Right cardiac atrium (tissue), 5 donors: ENCODE results near the gene NHEJ1. TPM values are rescaled to one million over a fixed set of nuclear protein-coding genes. Genes with fewer than 3 reads are reported as not detected.

Experiments
- ATAC-seq, 2 donors: fragments of 200-7000 bp; cut with Tn5 transposase; one replicate each; pipeline versions ENCODE4 v1.8.0 to v1.9.1; 2020; ENCODE audit warnings: moderate library complexity in 2 of 2, mild to moderate bottlenecking in 1 of 2
- DNase-seq, 3 donors: peaks; one replicate each; pipeline ENCODE4 v3.0.0-alpha.2; 2020
- H3K27ac ChIP-seq: one replicate; pipeline ENCODE4 v1.5.1; 2013; ENCODE audit warnings: mild to moderate bottlenecking, low read length, control low read depth, moderate library complexity
- H3K27me3 ChIP-seq: one replicate; pipeline ENCODE4 v1.6.1; 2013; ENCODE audit not compliant: control insufficient read depth, insufficient read depth
- H3K4me1 ChIP-seq: one replicate; pipeline ENCODE4 v1.6.1; 2013; ENCODE audit warnings: low read length; ENCODE audit not compliant: control insufficient read depth, insufficient read depth
- H3K4me3 ChIP-seq: one replicate; pipeline ENCODE4 v1.5.1; 2013; ENCODE audit warnings: low read length, control low read depth
- H3K9me3 ChIP-seq: one replicate; pipeline ENCODE4 v1.6.1; 2013; ENCODE audit warnings: low read length; ENCODE audit not compliant: control insufficient read depth
- WGBS: extraction: QIAGEN DNeasy Blood & Tissue Kit; methylation state at CpG from one replicate; pipeline ENCODE4 v1.1.7; 2013; 5-methylcytosine and 5-hydroxymethylcytosine counted together
- intact Hi-C, 4 donors: fragments of 100-400 bp; cut with DNase I; formaldehyde crosslinking; loops; one replicate each; pipeline versions ENCODE4 v1.11.0 to v1.14.0; 2022 to 2023
- polyA plus RNA-seq: library from polyadenylated mRNA; stranded (reverse); fragments of 200-250 nt; gene quantifications from one replicate; pipeline ENCODE4 v1.2.3, GENCODE V29; 2013
- total RNA-seq, 4 donors: library from RNA; stranded (reverse); fragmentation: NEBNext Ultra II Directional; extraction: Animal tissue kit (Norgen Biotek cat#: 25700); gene quantifications; one replicate each; pipeline ENCODE4 v1.2.1, GENCODE V29; 2021
- donor health status: healthy with polysubstance abuse.
- donor health status: DM: no; HTN: yes; CAD: no.
- donor health status: DM: no; HTN: no; CAD: no.
- donor health status: DM: no; HTN: yes; CAD: no; lungs with severe emphysema.
- donor health status: DM: yes; HTN: yes; CAD: no.

The NHEJ1 gene
- total and polyA plus RNA-seq, 5 donors, result 5.4 to 9.4 (median 9.1) TPM

DNA sequence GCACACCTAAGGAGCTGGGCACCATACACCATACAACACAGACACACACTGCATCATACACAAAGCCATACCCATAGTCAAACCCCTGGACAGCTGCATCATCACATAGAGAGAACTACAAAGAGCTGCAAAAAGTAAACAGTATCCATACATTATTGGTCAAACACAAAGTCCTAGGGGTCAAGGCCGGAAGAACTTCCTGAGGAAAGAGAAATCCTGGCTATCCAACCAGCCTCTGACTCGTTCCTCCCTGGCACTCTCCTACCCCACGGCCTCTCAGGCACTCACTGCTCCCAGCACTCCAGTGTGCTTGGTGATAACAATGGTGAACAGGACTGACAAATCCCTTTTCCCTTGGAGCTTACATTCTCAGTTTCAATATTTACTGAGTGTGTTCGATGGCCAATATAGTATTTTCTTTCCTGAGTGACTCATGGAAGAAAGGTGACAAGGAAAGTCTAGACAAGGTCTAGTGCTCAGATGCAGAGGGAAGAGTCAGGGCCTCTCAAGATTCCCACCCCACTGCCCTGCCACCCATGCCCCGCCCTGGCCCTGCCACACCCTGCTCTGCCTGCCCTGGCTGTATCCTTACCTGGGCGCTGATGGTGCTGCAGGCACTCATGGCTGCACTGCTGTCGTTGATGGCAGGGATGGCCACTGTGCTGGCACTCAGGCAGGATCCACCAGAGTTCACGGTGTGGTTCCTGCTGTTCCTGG lies 122.7 kb downstream of the NHEJ1 start:
- Histone ChIP-seq H3K27ac (no peak overlapping the region), H3K4me1 (peaks cover 2% of the 10 kb centered on the region), H3K27me3 (no peaks in the 10 kb centered on the region), H3K9me3 (no peaks in the 10 kb centered on the region), H3K4me3 (no peak overlapping the region)
- DNase-seq (no peak), ATAC-seq (peak in 1 of 2 donors; percentile 36)
- 62% methylated on average over 8 of the region's 8 CpGs for WGBS
- intact Hi-C loops, result no loop called here

DNA sequence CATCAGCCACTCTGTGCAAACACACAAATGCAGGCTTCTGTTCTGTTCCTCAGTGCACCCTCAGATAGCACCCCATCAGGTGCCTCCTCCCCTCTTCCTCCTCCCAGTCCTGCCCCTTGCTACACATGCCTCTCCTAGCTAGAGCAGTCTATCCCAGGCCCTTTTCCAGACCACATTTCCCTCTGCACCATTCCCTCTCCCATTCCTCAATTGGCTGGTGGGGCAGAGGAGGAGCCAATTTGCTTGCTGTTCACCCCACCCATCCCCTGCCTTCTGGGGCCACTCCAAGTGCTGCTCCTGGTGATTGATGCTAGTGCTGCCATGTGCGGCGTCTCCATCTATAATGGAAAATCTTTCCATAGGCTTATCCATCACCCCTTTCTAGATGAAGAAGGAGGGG lies 124.7 kb downstream of the NHEJ1 start:
- H3K9me3 ChIP-seq, result no peaks in the 10 kb centered on the region
- ATAC-seq (no peak), DNase-seq (no peak)
- no peak overlapping the region for H3K4me3 ChIP-seq
- no peaks in the 10 kb centered on the region for H3K4me1 ChIP-seq
- no peaks in the 10 kb centered on the region for H3K27me3 ChIP-seq
- no peak overlapping the region for H3K27ac ChIP-seq
- WGBS, result 76% methylated on average over 2 of the region's 2 CpGs
- intact Hi-C loops, result no loop called here

DNA sequence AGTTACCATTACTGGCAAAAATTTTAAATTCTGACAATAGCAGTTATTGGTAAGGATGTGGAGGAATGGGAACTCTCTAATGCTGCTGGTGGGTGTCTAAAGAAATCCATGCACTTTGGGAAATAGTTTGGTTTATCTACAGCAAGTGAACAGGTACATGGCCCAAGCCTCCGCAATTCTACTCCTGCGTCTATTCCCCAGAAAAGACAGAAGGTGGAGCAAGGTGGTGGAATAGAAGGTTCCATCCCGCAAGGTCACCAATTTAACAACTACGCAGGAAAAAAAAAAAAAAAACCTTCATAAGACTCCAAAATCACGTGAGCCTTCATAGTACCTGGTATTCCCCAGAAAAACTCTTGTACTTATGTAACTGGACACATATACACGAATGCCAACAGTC lies 125.8 kb downstream of the NHEJ1 start:
- no peak for ATAC-seq
- Histone ChIP-seq H3K4me3 (no peak overlapping the region), H3K9me3 (no peaks in the 10 kb centered on the region), H3K27me3 (no peaks in the 10 kb centered on the region), H3K27ac (no peak overlapping the region), H3K4me1 (no peaks in the 10 kb centered on the region)
- 53% methylated on average over 6 of the region's 6 CpGs for WGBS
- no peak for DNase-seq
- intact Hi-C loops, result no loop called here

DNA sequence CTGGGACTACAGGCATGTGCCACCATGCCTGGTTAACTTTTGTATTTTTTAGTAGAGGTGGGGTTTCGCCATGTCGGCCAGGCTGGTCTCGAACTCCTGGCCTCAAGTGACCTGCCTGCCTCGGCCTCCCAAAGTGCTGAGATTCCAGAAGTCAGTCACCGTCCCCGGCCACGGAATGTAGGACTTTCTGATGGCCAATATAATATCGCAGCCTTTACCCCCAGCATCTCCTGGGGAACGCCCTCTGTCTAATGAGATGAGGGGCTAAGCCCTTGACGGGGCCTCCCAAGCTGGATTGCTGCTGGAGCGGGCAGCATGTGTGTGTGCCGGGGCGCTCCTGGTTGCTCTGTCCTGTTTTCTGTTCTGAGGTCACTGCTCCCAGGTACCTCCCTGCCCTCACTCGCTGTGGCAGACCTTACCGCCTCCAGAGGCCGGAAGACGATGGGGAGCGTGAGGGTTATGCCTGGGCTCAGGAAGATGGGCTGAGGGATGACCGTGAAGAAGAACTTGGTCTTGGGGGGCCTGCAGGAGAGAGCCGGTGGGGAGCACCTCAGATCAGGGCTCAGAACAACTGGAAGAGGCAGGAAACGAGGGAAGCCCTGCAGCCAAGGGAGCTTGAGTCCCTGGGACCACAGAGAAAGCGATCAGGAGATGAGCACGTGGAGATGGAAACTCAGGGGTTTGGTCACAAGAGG lies 128.4 kb downstream of the NHEJ1 start:
- no peaks in the 10 kb centered on the region for H3K9me3 ChIP-seq
- no peak overlapping the region for H3K4me3 ChIP-seq
- 81% methylated on average over 23 of the region's 23 CpGs for WGBS
- no peak overlapping the region for H3K27ac ChIP-seq
- H3K4me1 ChIP-seq, result no peaks in the 10 kb centered on the region
- DNase-seq, result no peak
- no peak for ATAC-seq
- no peaks in the 10 kb centered on the region for H3K27me3 ChIP-seq
- intact Hi-C loops, result no loop called here

DNA sequence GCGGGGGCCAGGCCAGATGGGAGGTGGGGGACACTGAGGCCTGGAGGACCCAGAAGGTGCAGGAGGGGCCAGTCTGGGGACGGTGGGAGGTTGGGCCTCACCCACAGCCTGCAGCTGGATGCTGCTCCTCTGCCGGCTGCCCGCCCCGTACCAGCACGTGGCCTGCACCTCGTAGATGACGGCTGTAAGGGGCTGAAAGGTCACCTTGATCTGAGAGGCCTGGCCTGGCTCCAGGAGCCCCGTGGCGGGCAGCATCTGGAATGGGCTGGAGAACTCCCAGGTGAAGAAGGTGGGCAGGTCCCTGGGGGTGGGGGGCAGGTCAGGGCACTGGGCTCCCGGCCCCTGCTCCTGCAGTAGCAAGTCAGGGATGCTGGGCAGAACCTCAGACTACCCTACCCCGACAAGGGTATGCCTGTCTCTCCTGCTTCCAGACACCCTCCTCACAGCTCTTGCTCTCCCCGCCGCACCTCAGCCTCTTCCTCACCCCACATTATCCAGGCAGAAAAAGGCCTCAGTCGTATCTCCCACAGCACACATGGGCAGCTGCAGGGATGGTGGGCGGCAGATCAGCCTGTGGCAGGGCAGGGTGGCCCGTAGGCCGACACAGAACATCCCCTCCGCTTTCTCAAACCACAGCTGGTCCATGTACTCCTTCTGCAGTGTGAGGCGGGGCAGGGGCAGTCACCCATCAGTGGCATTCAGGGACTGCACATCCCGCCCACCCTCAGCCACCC lies 129.4 kb downstream of the NHEJ1 start:
- Histone ChIP-seq H3K27ac (no peak overlapping the region), H3K4me1 (no peaks in the 10 kb centered on the region), H3K4me3 (no peak overlapping the region), H3K9me3 (no peaks in the 10 kb centered on the region), H3K27me3 (no peaks in the 10 kb centered on the region)
- ATAC-seq (no peak), DNase-seq (no peak)
- 66% methylated on average over 21 of the region's 21 CpGs for WGBS
- intact Hi-C loops, result no loop called here

DNA sequence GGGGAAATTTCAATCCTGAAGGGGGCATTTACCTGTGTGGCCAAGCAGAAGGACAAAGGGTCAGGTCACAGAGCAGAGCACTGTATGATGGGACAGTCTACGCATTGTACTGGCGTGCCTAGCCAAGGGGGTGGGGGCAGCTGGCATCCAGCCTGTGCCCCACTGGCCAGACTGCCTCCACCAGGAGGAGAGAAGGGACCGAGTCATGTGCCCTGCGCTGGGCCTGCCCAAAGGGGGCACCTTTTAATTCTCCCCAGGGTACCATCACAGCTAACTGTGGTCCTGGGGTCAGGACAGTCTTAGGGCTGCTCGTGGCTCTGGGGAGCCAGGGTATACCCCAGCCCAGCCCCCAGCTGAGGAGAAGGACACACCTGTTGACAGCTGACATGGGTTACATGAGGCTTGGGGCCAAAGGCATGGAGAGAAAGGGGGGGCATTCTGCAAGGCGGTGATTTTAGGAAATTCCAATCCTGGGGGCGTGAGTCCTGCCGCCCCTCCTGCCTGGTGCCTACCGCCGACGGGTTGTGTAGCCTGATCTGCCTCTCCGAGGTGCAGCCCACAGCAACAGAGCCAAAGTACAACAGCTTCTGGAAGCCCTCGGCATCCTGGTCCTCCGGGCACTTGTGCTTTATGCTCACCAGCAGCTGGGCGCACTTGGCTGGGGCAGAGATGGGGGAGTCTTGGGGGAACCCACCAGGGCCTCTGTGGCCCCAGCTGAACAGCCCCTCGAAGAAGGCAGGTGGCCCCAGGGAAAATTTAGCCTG lies 130.3 kb downstream of the NHEJ1 start:
- no peaks in the 10 kb centered on the region for H3K4me1 ChIP-seq
- no peak overlapping the region for H3K27ac ChIP-seq
- no peaks in the 10 kb centered on the region for H3K27me3 ChIP-seq
- H3K9me3 ChIP-seq, result no peaks in the 10 kb centered on the region
- 77% methylated on average over 16 of the region's 16 CpGs for WGBS
- no peak for DNase-seq
- peak in 1 of 2 donors; percentile 28 for ATAC-seq
- no peak overlapping the region for H3K4me3 ChIP-seq
- intact Hi-C loops, result no loop called here

DNA sequence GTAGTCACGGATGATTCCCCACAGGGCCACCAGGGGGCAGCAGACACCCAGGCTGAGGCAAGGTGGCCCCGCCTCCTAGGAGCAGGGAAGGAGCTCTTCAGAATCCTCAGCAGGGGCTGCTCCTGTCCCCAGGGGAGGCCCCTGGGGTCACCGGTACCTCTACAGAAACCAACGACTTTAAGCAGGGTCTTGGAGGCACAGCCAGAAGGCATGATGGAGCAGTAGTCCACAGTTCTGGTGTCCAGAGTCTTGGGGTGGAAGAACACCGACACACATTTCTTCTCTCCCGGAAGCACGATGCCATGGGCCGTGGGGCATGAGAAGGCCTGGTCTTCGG lies 130.8 kb downstream of the NHEJ1 start:
- ATAC-seq (peak; percentile 82 to 85), DNase-seq (peak; percentile 72 to 89 (median 89))
- no peak overlapping the region for H3K4me3 ChIP-seq
- H3K27ac ChIP-seq, result no peak overlapping the region
- intact Hi-C loops, result loop anchor here in 1 of 4 donors (5.0 kb wide), 1 partner anchor 123 kb away; no protein-coding TSS in a partner anchor
- WGBS, result 38% methylated on average over 9 of the region's 9 CpGs
- H3K27me3 ChIP-seq, result no peaks in the 10 kb centered on the region
- H3K4me1 ChIP-seq, result no peaks in the 10 kb centered on the region
- H3K9me3 ChIP-seq, result no peaks in the 10 kb centered on the region

DNA sequence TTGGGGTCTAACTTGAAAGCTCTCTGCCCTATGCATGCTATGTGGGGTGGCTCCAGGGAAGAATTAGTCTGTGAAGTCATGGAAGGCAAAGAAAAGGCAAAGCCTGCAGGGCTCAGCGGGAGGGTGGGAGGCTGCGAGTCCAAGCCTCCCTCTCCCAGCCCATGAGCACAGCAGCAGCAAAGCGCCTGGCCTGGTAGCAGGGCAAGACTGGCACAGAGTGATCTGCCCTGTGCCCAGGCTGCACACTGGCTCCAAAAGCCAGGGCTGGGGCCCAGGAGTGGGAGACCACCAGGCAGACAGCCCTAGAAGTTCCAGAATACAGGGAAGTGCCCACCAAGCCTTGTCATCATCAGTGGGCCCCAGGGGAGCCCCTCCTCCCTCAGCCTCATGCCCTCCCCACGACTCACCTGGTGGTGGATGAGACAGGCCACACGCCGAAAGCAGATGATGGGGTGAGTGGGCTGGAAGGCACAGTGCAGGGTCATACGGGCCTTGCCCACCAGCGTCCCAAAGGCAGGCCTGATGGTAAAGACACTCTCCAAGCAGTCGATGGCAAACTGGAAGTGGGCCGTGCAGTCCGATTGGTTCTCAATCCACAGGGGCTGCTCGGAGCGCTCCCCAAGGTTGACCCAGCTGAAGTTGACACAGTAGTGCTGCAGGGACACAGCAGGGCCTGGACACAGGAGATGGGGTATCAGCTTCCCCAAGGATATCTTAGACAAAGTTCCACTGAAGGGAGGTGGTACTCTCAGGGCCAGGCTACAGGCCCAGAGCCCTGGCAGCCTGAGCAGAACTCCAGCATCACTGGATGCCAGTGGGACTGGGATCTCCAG lies 131.4 kb downstream of the NHEJ1 start:
- DNase-seq (no peak), ATAC-seq (no peak)
- no peak overlapping the region for H3K27ac ChIP-seq
- intact Hi-C loops, result loop anchor here in 1 of 4 donors (5.0 kb wide), 1 partner anchor 123 kb away; no protein-coding TSS in a partner anchor
- H3K27me3 ChIP-seq, result no peaks in the 10 kb centered on the region
- no peak overlapping the region for H3K4me3 ChIP-seq
- no peaks in the 10 kb centered on the region for H3K4me1 ChIP-seq
- WGBS, result 67% methylated on average over 13 of the region's 13 CpGs
- no peaks in the 10 kb centered on the region for H3K9me3 ChIP-seq

DNA sequence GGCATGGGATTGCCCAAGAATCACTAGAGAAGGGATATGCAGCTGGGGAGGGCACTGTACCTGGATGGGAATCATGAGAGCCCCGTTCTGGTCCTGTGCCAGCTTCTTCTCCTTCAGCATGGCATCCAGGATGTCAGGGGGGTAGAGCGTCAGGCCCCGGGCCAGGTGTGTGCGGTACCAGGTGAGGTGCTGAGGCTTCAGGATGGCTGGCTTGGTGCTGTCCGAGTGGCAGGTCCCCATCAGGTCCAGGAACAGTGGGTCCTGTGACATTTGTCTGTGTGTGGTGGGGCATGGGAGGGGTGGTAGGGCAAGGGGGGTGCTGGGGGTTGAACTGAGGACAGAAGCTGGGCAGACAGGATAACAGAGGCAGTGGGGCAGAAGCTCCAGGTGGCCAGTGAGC lies 132.5 kb downstream of the NHEJ1 start:
- DNase-seq (no peak), ATAC-seq (no peak)
- intact Hi-C loops, result loop anchor here in 1 of 4 donors (5.0 kb wide), 1 partner anchor 124 kb away; no protein-coding TSS in a partner anchor
- 75% methylated on average over 5 of the region's 5 CpGs for WGBS
- H3K27me3 ChIP-seq, result no peaks in the 10 kb centered on the region
- H3K4me1 ChIP-seq, result no peaks in the 10 kb centered on the region
- no peak overlapping the region for H3K4me3 ChIP-seq
- H3K9me3 ChIP-seq, result no peaks in the 10 kb centered on the region
- no peak overlapping the region for H3K27ac ChIP-seq

DNA sequence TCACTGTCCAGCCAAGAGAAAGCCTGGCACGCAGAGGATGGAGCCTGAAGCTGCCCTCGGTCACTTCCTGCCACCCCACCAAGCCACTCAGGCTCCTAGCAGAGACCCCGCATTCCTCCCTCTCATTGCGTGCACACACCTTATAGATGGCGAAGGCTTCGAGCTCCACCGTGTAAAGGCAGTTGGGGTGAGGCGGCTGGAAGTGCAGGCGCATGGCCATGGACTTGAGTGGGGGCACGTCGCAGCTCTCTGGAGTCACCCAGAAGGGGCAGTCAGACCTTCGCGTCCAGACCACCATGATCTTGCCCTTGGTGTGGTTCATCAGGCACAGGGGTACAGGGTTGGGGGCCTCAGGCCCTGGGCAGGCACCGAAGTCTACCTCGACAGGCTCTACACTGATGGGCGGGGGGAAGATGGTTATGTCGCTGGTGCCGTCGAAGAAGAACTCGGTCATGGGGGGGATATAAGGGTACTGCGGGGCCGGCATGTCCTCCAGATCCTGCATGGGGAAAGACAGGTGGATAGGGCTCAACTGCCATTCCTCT lies 133.0 kb downstream of the NHEJ1 start:
- Histone ChIP-seq H3K27me3 (no peaks in the 10 kb centered on the region), H3K4me1 (no peaks in the 10 kb centered on the region), H3K4me3 (no peak overlapping the region), H3K27ac (no peak overlapping the region), H3K9me3 (no peaks in the 10 kb centered on the region)
- intact Hi-C loops, result loop anchor here in 1 of 4 donors (5.0 kb wide), 1 partner anchor 125 kb away; no protein-coding TSS in a partner anchor
- no peak for ATAC-seq
- 89% methylated on average over 22 of the region's 22 CpGs for WGBS
- no peak for DNase-seq
